Measurements from ENCODE around the gene ENPP6. TPM values are rescaled to one million over a fixed set of nuclear protein-coding genes. Genes with fewer than 3 reads are reported as not detected.

The ENPP6 gene
- total RNA-seq, 1 donor from 2014 or later, result not detected

DNA sequence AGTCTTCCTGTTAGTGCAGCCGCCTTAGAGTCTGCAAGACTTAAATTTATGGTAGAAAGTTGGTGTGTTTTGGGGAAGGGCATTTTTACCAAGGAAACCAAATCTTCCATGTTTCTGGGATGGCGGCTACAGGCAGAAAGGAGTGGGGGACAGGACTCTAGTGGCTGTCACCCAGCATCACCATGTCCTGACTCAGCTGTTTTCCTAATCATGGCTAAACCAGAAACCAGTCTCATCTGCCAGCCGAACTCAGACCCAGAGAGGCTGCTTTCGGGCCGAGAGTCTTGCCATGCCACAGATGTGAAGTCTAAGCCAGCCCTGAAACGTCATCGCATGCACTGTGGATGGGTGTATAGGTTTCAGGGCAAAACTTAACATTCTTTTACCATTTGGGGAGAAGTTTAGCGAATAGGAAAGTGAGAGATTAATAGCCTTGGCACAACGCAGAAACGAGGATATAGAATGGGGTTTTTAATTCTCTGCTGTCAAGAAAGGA is 109.6 kb downstream of the ENPP6 start:
- Mint-ChIP-seq H3K4me3 (no peak overlapping the region), H3K27me3 (no peaks in the 10 kb centered on the region), H3K9me3 (no peaks in the 10 kb centered on the region), H3K27ac (no peak overlapping the region), H3K36me3 (ENCODE audit: low read depth) (no peaks in the 10 kb centered on the region), H3K4me1 (no peaks in the 10 kb centered on the region)
- TF ChIP-seq, protein P1, sequence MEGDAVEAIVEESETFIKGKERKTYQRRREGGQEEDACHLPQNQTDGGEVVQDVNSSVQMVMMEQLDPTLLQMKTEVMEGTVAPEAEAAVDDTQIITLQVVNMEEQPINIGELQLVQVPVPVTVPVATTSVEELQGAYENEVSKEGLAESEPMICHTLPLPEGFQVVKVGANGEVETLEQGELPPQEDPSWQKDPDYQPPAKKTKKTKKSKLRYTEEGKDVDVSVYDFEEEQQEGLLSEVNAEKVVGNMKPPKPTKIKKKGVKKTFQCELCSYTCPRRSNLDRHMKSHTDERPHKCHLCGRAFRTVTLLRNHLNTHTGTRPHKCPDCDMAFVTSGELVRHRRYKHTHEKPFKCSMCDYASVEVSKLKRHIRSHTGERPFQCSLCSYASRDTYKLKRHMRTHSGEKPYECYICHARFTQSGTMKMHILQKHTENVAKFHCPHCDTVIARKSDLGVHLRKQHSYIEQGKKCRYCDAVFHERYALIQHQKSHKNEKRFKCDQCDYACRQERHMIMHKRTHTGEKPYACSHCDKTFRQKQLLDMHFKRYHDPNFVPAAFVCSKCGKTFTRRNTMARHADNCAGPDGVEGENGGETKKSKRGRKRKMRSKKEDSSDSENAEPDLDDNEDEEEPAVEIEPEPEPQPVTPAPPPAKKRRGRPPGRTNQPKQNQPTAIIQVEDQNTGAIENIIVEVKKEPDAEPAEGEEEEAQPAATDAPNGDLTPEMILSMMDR (IDR thresholded peaks at IDR 0.05), result no peak
- POLR2A ChIA-PET, result no interaction called here
- ATAC-seq (ENCODE audit: low read depth) (no peak), DNase-seq (no peak)
- CTCF ChIA-PET, result no interaction called here
- intact Hi-C loops (cut with micrococcal nuclease), result no loop called here

DNA sequence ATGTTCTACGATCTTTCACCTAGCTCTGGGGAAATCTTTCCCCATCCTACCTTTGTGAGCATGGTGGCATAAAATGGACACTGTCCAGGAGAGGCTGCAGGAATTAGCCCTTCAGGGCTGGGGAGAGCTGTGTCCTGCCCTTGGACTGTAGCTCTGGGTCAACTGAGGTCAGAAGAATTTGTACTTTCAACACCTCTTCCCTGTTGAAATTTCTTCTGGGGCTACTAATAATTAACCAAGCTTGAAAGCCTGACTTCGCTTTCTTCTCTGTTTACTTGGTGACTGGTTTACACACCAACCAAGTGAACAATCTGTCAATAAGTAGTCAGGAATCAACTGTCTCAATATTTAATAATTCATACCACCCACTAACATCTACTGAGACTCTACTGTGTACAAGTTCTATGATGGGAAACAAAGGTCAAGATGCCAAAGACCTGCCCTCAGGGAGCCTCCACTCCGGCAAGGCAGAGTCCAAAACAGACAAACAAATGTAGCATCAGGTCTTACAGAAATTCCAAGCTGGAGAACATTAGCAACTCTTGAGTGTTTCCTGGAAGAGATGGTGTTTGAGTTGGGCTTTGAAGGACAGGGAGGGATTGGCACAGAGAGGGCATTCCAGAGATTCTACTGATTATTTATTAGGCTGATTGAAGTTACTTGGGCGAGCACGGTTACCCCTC is 113.1 kb downstream of the ENPP6 start:
- intact Hi-C loops (cut with micrococcal nuclease), result no loop called here

DNA sequence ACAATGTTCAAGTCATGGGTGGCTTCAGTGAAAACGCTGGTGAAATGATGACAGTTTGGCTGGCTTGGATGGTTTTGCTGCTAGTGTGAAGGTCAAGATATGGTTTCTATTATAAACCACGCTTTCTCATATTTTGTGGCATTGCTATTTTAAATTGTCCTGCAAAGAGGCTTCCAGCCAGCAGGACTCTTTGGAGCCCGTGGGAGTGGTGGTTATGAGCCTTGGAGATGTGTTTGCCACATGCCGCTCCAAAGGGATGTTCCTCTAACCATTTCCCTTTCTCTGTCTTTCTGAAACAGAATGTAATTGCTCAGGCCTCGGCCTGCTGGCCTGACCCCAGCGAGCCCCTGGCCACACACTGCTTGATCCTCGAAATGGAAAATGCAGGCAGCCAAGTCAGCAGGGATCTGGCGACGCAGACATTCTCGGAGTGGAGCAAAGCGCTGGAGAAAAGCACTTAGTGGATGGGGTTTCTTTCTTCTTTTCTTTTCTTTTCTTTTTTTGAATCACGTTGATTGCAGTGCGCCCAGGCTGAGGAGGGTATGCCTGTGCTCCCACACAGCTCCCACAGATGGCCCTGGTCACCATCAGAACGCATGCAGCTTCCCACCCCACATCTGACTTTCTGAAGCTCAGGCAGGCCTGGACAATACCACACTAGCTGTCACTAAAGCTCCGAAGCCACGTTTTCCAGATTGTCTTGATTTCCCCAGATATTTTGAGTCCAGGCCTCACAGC is 114.0 kb downstream of the ENPP6 start:
- CTCF ChIA-PET, result no interaction called here
- H3K4me1 Mint-ChIP-seq, result no peaks in the 10 kb centered on the region
- peaks cover 7% of the 10 kb centered on the region for H3K27me3 Mint-ChIP-seq
- DNase-seq (no peak), ATAC-seq (ENCODE audit: low read depth) (no peak)
- H3K9me3 Mint-ChIP-seq, result no peaks in the 10 kb centered on the region
- intact Hi-C loops (cut with micrococcal nuclease), result no loop called here
- H3K27ac Mint-ChIP-seq, result no peak overlapping the region
- TF ChIP-seq, protein P1 (IDR thresholded peaks at IDR 0.05), result no peak
- H3K36me3 Mint-ChIP-seq (ENCODE audit: low read depth), result no peaks in the 10 kb centered on the region
- no peak overlapping the region for H3K4me3 Mint-ChIP-seq
- POLR2A ChIA-PET, result no interaction called here

More for the DNA sequence above, 113.1 kb downstream of the ENPP6 start:
- CTCF ChIA-PET, result no interaction called here
- H3K9me3 Mint-ChIP-seq, result no peaks in the 10 kb centered on the region
- no peak overlapping the region for H3K27ac Mint-ChIP-seq
- no peaks in the 10 kb centered on the region for H3K36me3 Mint-ChIP-seq (ENCODE audit: low read depth)
- TF ChIP-seq, protein P1 (IDR thresholded peaks at IDR 0.05), result no peak
- H3K4me1 Mint-ChIP-seq, result no peaks in the 10 kb centered on the region
- POLR2A ChIA-PET, result no interaction called here
- peaks cover 7% of the 10 kb centered on the region for H3K27me3 Mint-ChIP-seq
- DNase-seq (no peak), ATAC-seq (ENCODE audit: low read depth) (no peak)
- H3K4me3 Mint-ChIP-seq, result no peak overlapping the region

DNA sequence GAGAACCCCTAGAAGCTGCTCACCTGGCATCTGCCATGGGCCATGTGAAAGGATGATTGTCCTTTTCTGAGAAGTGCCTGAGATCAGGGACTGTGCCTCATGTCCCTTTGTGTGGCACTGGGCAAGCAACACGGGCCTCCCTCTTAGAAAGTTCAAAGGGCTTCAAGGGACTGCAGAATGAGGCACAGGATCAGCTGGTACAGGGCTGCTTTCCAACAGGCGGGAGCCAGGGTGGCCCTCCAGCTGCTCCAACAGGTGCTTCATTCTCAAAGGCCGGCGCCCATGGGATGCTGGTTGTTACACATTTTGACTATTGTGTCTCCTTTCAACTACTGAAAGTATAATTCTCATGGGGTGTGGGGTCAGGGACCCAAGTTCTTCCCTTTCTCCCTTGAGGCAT is 114.7 kb downstream of the ENPP6 start:
- TF ChIP-seq, protein P1 (IDR thresholded peaks at IDR 0.05), result no peak
- ChIA-PET CTCF (no interaction called here), POLR2A (no interaction called here)
- ATAC-seq (ENCODE audit: low read depth), result no peak
- H3K36me3 Mint-ChIP-seq (ENCODE audit: low read depth), result no peaks in the 10 kb centered on the region
- no peak overlapping the region for H3K4me3 Mint-ChIP-seq
- peaks cover 7% of the 10 kb centered on the region for H3K27me3 Mint-ChIP-seq
- intact Hi-C loops (cut with micrococcal nuclease), result no loop called here
- H3K4me1 Mint-ChIP-seq, result no peaks in the 10 kb centered on the region
- H3K9me3 Mint-ChIP-seq, result no peaks in the 10 kb centered on the region
- no peak for DNase-seq
- no peak overlapping the region for H3K27ac Mint-ChIP-seq

DNA sequence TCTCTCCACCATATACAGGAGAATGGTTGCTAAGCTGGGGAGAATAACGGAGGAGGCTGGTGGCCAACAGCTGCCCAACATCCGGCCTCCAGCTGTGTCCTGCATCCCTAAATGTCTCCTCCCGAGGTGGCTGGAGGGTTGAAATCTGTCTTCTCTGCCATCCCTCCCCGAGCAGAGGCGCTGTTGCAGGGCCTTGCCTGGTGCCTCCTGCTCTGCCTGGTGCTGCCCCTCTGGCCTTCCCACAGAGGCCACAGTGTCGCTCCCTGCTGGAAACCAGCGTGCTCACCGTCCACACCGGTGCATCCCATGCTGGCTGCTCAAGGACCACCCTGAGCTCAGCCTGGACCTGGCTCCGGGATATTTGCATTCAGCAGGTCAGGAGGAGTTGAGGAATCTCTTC is 115.2 kb downstream of the ENPP6 start:
- ChIA-PET POLR2A (no interaction called here), CTCF (no interaction called here)
- no peak overlapping the region for H3K4me3 Mint-ChIP-seq
- no peaks in the 10 kb centered on the region for H3K4me1 Mint-ChIP-seq
- ATAC-seq (ENCODE audit: low read depth), result no peak
- no peaks in the 10 kb centered on the region for H3K9me3 Mint-ChIP-seq
- peaks cover 7% of the 10 kb centered on the region for H3K27me3 Mint-ChIP-seq
- intact Hi-C loops (cut with micrococcal nuclease), result no loop called here
- TF ChIP-seq, protein P1 (IDR thresholded peaks at IDR 0.05), result no peak
- no peak overlapping the region for H3K27ac Mint-ChIP-seq
- no peak for DNase-seq
- no peaks in the 10 kb centered on the region for H3K36me3 Mint-ChIP-seq (ENCODE audit: low read depth)

Data from activated B cell treated with CpG ODN at 0.5 μM for 24 hours (primary cell).